Parathyroid adenoma (tissue), 2 donors: ENCODE data around the gene ADGRD1.

Experiments
- H2AFZ ChIP-seq: fragments of 300-600 bp; sonication (generic); one replicate; pipeline ENCODE4 v1.7.0; 2017; ENCODE audit warnings: antibody characterized with exemption, mild to moderate bottlenecking
- H3K27ac ChIP-seq: fragments of 300-600 bp; sonication (generic); one replicate; pipeline ENCODE4 v1.7.0; 2017
- H3K27me3 ChIP-seq: fragments of 300-600 bp; sonication (generic); one replicate; pipeline ENCODE4 v1.7.0; 2017; ENCODE audit warnings: low read length; ENCODE audit not compliant: control insufficient read depth, insufficient read depth
- H3K36me3 ChIP-seq: fragments of 300-600 bp; sonication (generic); one replicate; pipeline ENCODE4 v1.7.0; 2017; ENCODE audit warnings: low read length; ENCODE audit not compliant: control insufficient read depth, insufficient read depth
- H3K4me1 ChIP-seq: fragments of 300-600 bp; sonication (generic); one replicate; pipeline ENCODE4 v1.7.0; 2017; ENCODE audit warnings: control low read depth
- H3K4me2 ChIP-seq: fragments of 300-600 bp; sonication (generic); one replicate; pipeline ENCODE4 v1.7.0; 2017; ENCODE audit warnings: low read length
- H3K4me3 ChIP-seq: fragments of 300-600 bp; sonication (generic); one replicate; pipeline ENCODE4 v1.7.0; 2017; ENCODE audit warnings: low read depth, low read length
- H3K79me2 ChIP-seq: fragments of 300-600 bp; sonication (generic); one replicate; pipeline ENCODE4 v1.7.0; 2017; ENCODE audit warnings: control low read depth
- H3K9ac ChIP-seq: fragments of 300-600 bp; sonication (generic); one replicate; pipeline ENCODE4 v1.7.0; 2017; ENCODE audit warnings: mild to moderate bottlenecking
- H3K9me3 ChIP-seq: fragments of 300-600 bp; sonication (generic); one replicate; pipeline ENCODE4 v1.7.0; 2017; ENCODE audit warnings: low read length; ENCODE audit not compliant: control insufficient read depth
- TF ChIP-seq, protein P1 (sequence below): fragments of 300-600 bp; sonication (generic); IDR thresholded peaks from one replicate; pipeline ENCODE4 v1.7.0; 2017; ENCODE audit warnings: antibody characterized with exemption, mild to moderate bottlenecking
- donor health status: primary hyperparathyroidism.

The ADGRD1 gene

GRCh38 chr12:131101703-131102492 is 148.2 kb downstream of the ADGRD1 start:
- no peaks in the 10 kb centered on the region for H3K27me3 ChIP-seq
- no peaks in the 10 kb centered on the region for H3K36me3 ChIP-seq
- H3K4me1 ChIP-seq = no peaks in the 10 kb centered on the region
- H2AFZ ChIP-seq = no peak overlapping the region
- H3K4me3 ChIP-seq = no peak overlapping the region
- no peak overlapping the region for H3K9ac ChIP-seq
- H3K4me2 ChIP-seq = no peak overlapping the region
- H3K27ac ChIP-seq = no peak overlapping the region
- no peaks in the 10 kb centered on the region for H3K9me3 ChIP-seq
- no peaks in the 10 kb centered on the region for H3K79me2 ChIP-seq
- TF ChIP-seq, protein P1, sequence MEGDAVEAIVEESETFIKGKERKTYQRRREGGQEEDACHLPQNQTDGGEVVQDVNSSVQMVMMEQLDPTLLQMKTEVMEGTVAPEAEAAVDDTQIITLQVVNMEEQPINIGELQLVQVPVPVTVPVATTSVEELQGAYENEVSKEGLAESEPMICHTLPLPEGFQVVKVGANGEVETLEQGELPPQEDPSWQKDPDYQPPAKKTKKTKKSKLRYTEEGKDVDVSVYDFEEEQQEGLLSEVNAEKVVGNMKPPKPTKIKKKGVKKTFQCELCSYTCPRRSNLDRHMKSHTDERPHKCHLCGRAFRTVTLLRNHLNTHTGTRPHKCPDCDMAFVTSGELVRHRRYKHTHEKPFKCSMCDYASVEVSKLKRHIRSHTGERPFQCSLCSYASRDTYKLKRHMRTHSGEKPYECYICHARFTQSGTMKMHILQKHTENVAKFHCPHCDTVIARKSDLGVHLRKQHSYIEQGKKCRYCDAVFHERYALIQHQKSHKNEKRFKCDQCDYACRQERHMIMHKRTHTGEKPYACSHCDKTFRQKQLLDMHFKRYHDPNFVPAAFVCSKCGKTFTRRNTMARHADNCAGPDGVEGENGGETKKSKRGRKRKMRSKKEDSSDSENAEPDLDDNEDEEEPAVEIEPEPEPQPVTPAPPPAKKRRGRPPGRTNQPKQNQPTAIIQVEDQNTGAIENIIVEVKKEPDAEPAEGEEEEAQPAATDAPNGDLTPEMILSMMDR = no peak

- Histone ChIP-seq H3K4me3 (no peak overlapping the region), H3K27me3 (no peaks in the 10 kb centered on the region), H3K4me2 (no peak overlapping the region), H3K9me3 (no peaks in the 10 kb centered on the region), H3K4me1 (no peaks in the 10 kb centered on the region), H3K27ac (no peak overlapping the region), H2AFZ (no peak overlapping the region), H3K79me2 (no peaks in the 10 kb centered on the region), H3K9ac (no peak overlapping the region), H3K36me3 (no peaks in the 10 kb centered on the region)
- TF ChIP-seq, protein P1 = no peak
Measured at GRCh38 chr12:131102493-131102931, 148.8 kb downstream of the ADGRD1 start.

DNA sequence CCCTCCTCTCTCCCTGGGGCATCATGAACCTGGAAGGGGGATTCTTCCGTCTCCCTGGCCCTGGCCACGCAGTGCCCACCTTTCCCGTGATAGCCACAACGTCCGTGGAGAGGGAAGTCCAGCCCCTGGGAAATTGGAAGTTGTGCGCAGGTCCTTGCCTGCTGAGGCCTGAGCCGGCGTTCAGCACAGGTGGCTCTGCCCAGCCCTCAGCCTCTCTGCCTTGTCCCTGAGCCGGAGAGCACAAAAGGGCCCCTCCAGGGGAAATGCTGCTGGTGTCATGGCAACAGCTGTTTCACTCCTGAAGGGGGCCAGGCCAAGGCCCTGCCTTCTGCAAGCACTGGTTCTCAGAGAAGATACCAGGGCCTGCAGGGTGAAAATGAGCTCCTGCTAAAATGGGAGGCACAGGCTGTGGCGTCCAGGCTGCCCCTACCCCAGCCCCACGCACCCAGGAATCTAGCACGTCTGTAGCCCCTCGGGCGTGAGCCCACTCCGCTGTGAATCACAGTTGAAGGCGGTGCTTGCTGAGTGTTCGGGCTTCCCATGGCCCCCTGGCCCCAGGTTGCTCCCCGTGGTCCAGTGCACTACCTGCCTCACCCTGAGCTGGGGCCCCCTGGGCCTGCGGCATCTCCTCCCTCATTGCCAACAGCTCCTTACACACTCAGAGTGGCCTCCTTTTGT is 149.4 kb downstream of the ADGRD1 start:
- Histone ChIP-seq H3K36me3 (no peaks in the 10 kb centered on the region), H3K4me1 (no peaks in the 10 kb centered on the region), H3K9me3 (no peaks in the 10 kb centered on the region), H3K9ac (no peak overlapping the region), H2AFZ (no peak overlapping the region), H3K4me2 (no peak overlapping the region), H3K79me2 (no peaks in the 10 kb centered on the region), H3K27me3 (no peaks in the 10 kb centered on the region), H3K27ac (no peak overlapping the region), H3K4me3 (no peak overlapping the region)
- TF ChIP-seq, protein P1 = no peak

GRCh38 chr12:131103669-131104462 is 150.2 kb downstream of the ADGRD1 start:
- Histone ChIP-seq H3K4me3 (no peak overlapping the region), H3K27ac (no peak overlapping the region), H3K4me2 (no peak overlapping the region), H2AFZ (no peak overlapping the region), H3K4me1 (no peaks in the 10 kb centered on the region), H3K9me3 (no peaks in the 10 kb centered on the region), H3K79me2 (no peaks in the 10 kb centered on the region), H3K9ac (no peak overlapping the region), H3K36me3 (no peaks in the 10 kb centered on the region), H3K27me3 (no peaks in the 10 kb centered on the region)
- TF ChIP-seq, protein P1 = no peak
